H1 (cell line): Measurements from ENCODE around the gene CASP5. TPM values are rescaled to one million over a fixed set of nuclear protein-coding genes. Genes with fewer than 3 reads are reported as not detected.
A peak's percentile ranks its signal among the peaks of the same experiment; 100 is the strongest.

ENCODE experiments used
- CTCF ChIA-PET: fragments of 300-600 bp; sonication (Branson Sonifier 250); formaldehyde crosslinking; loops from one replicate; lab custom pipeline; 2021; ENCODE audit not compliant: partially characterized antibody; lab: Charles Lee
- POLR2A ChIA-PET: fragments of 300-600 bp; sonication (Branson Sonifier 250); formaldehyde crosslinking; loops from one replicate; lab custom pipeline; 2021; ENCODE audit warnings: inconsistent platforms; ENCODE audit not compliant: partially characterized antibody; lab: Charles Lee
- DNase-seq, 2 experiments: peaks; one replicate each; pipeline versions ENCODE4 v3.0.0 to v3.0.0-alpha.2; 2010 to 2022; ENCODE audit warnings: low spot score in 2 of 2, low read depth in 1 of 2, mixed read lengths in 1 of 2
- FAIRE-seq: peaks from 2 replicates; lab custom pipeline; 2011; peaks lifted over from hg19 to GRCh38; lab: Jason Lieb, UNC
- H2AFZ ChIP-seq: 2 replicates; pipeline ENCODE4 v1.8.1; 2012; ENCODE audit warnings: low read length, inconsistent platforms
- H2AK5ac ChIP-seq: 2 replicates; pipeline ENCODE4 v1.6.1; 2013; ENCODE audit warnings: low read depth, low read length
- H2BK120ac ChIP-seq: replicated peaks from 2 replicates; pipeline ENCODE3; 2013; ENCODE audit warnings: low read depth, low read length, inconsistent platforms
- H2BK12ac ChIP-seq: 2 replicates; pipeline ENCODE4 v1.6.1; 2013; ENCODE audit warnings: low read depth, low read length
- H2BK15ac ChIP-seq: 2 replicates; pipeline ENCODE4 v1.6.1; 2013; ENCODE audit warnings: low read length
- H2BK20ac ChIP-seq: 2 replicates; pipeline ENCODE4 v1.6.1; 2013; ENCODE audit warnings: low read length
- H2BK5ac ChIP-seq: 2 replicates; pipeline ENCODE4 v1.6.1; 2013; ENCODE audit warnings: low read depth, low read length
- H3K14ac ChIP-seq: 2 replicates; pipeline ENCODE4 v1.6.1; 2013; ENCODE audit warnings: inconsistent platforms; ENCODE audit not compliant: insufficient read length
- H3K18ac ChIP-seq: 2 replicates; pipeline ENCODE4 v1.6.1; 2013; ENCODE audit warnings: low read length; ENCODE audit errors: extremely low read depth
- H3K23ac ChIP-seq: 2 replicates; pipeline ENCODE4 v1.6.1; 2013; ENCODE audit warnings: inconsistent platforms; ENCODE audit not compliant: insufficient read length
- H3K23me2 ChIP-seq: 2 replicates; pipeline ENCODE4 v1.6.1; 2013; ENCODE audit warnings: low read depth, low read length
- H3K27ac ChIP-seq: 2 replicates; pipeline ENCODE4 v1.6.1; 2011; ENCODE audit warnings: low read depth, low read length, inconsistent platforms
- H3K27me3 ChIP-seq, 4 experiments: replicated peaks in 1 of 4; 1 replicate in 1 of 4; 2 replicates in 3 of 4; pipeline versions ENCODE4 v1.6.1 to v1.8.1; 2011 to 2013; ENCODE audit warnings: low read length in 3 of 4, mild to moderate bottlenecking in 3 of 4, inconsistent platforms in 2 of 4, mixed read lengths in 2 of 4, moderate library complexity in 1 of 4; ENCODE audit not compliant: control insufficient read depth in 3 of 4, insufficient read depth in 3 of 4; ENCODE audit errors: extremely low read depth in 1 of 4
- H3K36me3 ChIP-seq, 4 experiments: 2 replicates each; pipeline versions ENCODE4 v1.6.1 to v1.8.1; 2011 to 2013; ENCODE audit warnings: mild to moderate bottlenecking in 4 of 4, low read length in 3 of 4, moderate library complexity in 2 of 4, control low read depth in 1 of 4, inconsistent platforms in 1 of 4; ENCODE audit not compliant: insufficient read depth in 4 of 4, control insufficient read depth in 2 of 4
- H3K4ac ChIP-seq: replicated peaks from 2 replicates; pipeline ENCODE3; 2013; ENCODE audit warnings: low read length, low read depth, mixed read lengths, inconsistent platforms; ENCODE audit not compliant: insufficient read length
- H3K4me1 ChIP-seq, 4 experiments: replicated peaks in 1 of 4; 1 replicate in 1 of 4; 2 replicates in 3 of 4; pipeline versions ENCODE4 v1.6.1 to v1.8.1; 2011 to 2013; ENCODE audit warnings: low read length in 3 of 4, inconsistent platforms in 2 of 4, mixed read lengths in 1 of 4; ENCODE audit not compliant: insufficient read depth in 4 of 4, control insufficient read depth in 3 of 4
- H3K4me2 ChIP-seq, 2 experiments: 2 replicates each; pipeline versions ENCODE4 v1.6.1 to v1.8.1; 2011 to 2013; ENCODE audit warnings: low read depth in 2 of 2, low read length in 2 of 2, control low read depth in 1 of 2, inconsistent platforms in 1 of 2, mild to moderate bottlenecking in 1 of 2; ENCODE audit not compliant: insufficient read depth in 1 of 2
- H3K4me3 ChIP-seq, 4 experiments: fragments of 200-600, 300-600 bp in 1 of 4; sonication (generic), shearing (Covaris generic), sonication (Bioruptor Twin) in 1 of 4; 2 replicates each; pipeline versions ENCODE4 v1.5.1 to v1.8.1; 2011 to 2016; ENCODE audit warnings: low read length in 4 of 4, low read depth in 3 of 4, control low read depth in 2 of 4, inconsistent platforms in 2 of 4, mild to moderate bottlenecking in 2 of 4, mixed read lengths in 1 of 4, moderate library complexity in 1 of 4; ENCODE audit not compliant: insufficient read depth in 2 of 4; ENCODE audit errors: extremely low read depth in 1 of 4
- H3K56ac ChIP-seq: replicated peaks from 2 replicates; pipeline ENCODE3; 2013; ENCODE audit warnings: low read depth, mild to moderate bottlenecking, mixed read lengths, low read length, inconsistent platforms; ENCODE audit not compliant: insufficient read length
- H3K79me1 ChIP-seq: 2 replicates; pipeline ENCODE4 v1.6.1; 2013; ENCODE audit warnings: low read depth, low read length, control low read depth
- H3K79me2 ChIP-seq, 2 experiments: 2 replicates each; pipeline versions ENCODE4 v1.6.1 to v1.8.1; 2012 to 2013; ENCODE audit warnings: low read length in 2 of 2, mild to moderate bottlenecking in 2 of 2, inconsistent platforms in 1 of 2; ENCODE audit not compliant: insufficient read depth in 2 of 2, control insufficient read depth in 1 of 2
- H3K9ac ChIP-seq, 4 experiments: replicated peaks in 1 of 4; 1 replicate in 1 of 4; 2 replicates in 3 of 4; pipeline versions ENCODE4 v1.6.1 to v1.8.1; 2011 to 2013; ENCODE audit warnings: low read depth in 3 of 4, low read length in 3 of 4, control low read depth in 2 of 4, mild to moderate bottlenecking in 2 of 4, moderate library complexity in 2 of 4, inconsistent platforms in 1 of 4; ENCODE audit errors: extremely low read depth in 1 of 4
- H3K9me3 ChIP-seq, 2 experiments: 2 replicates each; pipeline versions ENCODE4 v1.6.1 to v1.8.1; 2012 to 2013; ENCODE audit warnings: mild to moderate bottlenecking in 2 of 2, moderate library complexity in 2 of 2, control low read depth in 1 of 2, inconsistent platforms in 1 of 2, low read depth in 1 of 2, low read length in 1 of 2, mixed read lengths in 1 of 2; ENCODE audit not compliant: insufficient read depth in 2 of 2
- H4K20me1 ChIP-seq, 2 experiments: replicated peaks in 1 of 2; 2 replicates each; pipeline versions ENCODE3 to v1.8.1; 2011 to 2013; ENCODE audit warnings: inconsistent platforms in 2 of 2, low read length in 2 of 2, mild to moderate bottlenecking in 1 of 2; ENCODE audit not compliant: insufficient read depth in 2 of 2, control insufficient read depth in 1 of 2
- H4K5ac ChIP-seq: 2 replicates; pipeline ENCODE4 v1.6.1; 2013; ENCODE audit warnings: low read length, low read depth, mixed read lengths, inconsistent platforms; ENCODE audit not compliant: insufficient read length
- H4K8ac ChIP-seq: 2 replicates; pipeline ENCODE4 v1.8.0; 2013; ENCODE audit warnings: mild to moderate bottlenecking, moderate library complexity, low read length, inconsistent platforms; ENCODE audit not compliant: insufficient read depth; ENCODE audit errors: extremely low read depth
- H4K91ac ChIP-seq: replicated peaks from 2 replicates; pipeline ENCODE3; 2013; ENCODE audit warnings: low read length, mixed read lengths, inconsistent platforms; ENCODE audit not compliant: insufficient read length
- CEBPB ChIP-seq: IDR thresholded peaks from 2 replicates; pipeline ENCODE4 v1.6.1; 2012; ENCODE audit warnings: low read depth, low read length
- CTBP2 ChIP-seq: IDR thresholded peaks from 2 replicates; pipeline ENCODE4 v1.7.0; 2011; ENCODE audit warnings: borderline replicate concordance, mild to moderate bottlenecking, moderate library complexity, mixed read lengths, low read length; ENCODE audit not compliant: insufficient read depth, insufficient read length
- EZH2 ChIP-seq: fragments of 200-600 bp; sonication (generic); IDR thresholded peaks from 2 replicates; pipeline ENCODE4 v1.7.1; 2012; ENCODE audit warnings: low read depth, mild to moderate bottlenecking, moderate library complexity, low read length, inconsistent platforms; ENCODE audit not compliant: severe bottlenecking
- KDM4A ChIP-seq: IDR thresholded peaks from one replicate; pipeline ENCODE4 v1.7.1; 2012; ENCODE audit warnings: low read depth, mild to moderate bottlenecking, moderate library complexity, low read length, inconsistent platforms; ENCODE audit not compliant: severe bottlenecking
- RBBP5 ChIP-seq: IDR thresholded peaks from 2 replicates; pipeline ENCODE4 v1.7.1; 2012; ENCODE audit warnings: low read depth, mild to moderate bottlenecking, inconsistent platforms, low read length, moderate library complexity, borderline replicate concordance
- WGBS, 2 experiments: shearing (Covaris generic) in 1 of 2; methylation state at CpG; one replicate each; pipeline versions ENCODE4 v1.1.6 to v1.1.7; 2013 to 2015; ENCODE audit warnings: low lambda C conversion rate in 2 of 2, mixed read lengths in 2 of 2, inconsistent platforms in 1 of 2, low coverage in 1 of 2, missing lambda C conversion rate in 1 of 2; ENCODE audit not compliant: insufficient replicate concordance in 2 of 2, insufficient coverage in 1 of 2, insufficient read length in 1 of 2; ENCODE audit errors: extremely low coverage in 1 of 2, missing lambda C conversion rate in 1 of 2; 5-methylcytosine and 5-hydroxymethylcytosine counted together
- polyA plus RNA-seq, 7 experiments: library from polyadenylated mRNA; depleted of rRNA in 3 of 7; stranded (reverse) in 5 of 7; unstranded in 2 of 7; fragments of >200 nt in 5 of 7; fragments of 200-250 nt in 2 of 7; gene quantifications; 1 replicate in 5 of 7; 2 replicates in 1 of 7; 4 replicates in 1 of 7; pipeline versions ENCODE4 v1.2.1 to v1.2.3, GENCODE V29; 2011 to 2013; ENCODE audit warnings: missing spikeins in 2 of 7, mixed read lengths in 2 of 7
- total RNA-seq: library from RNA; stranded (reverse); fragmentation: NEBNext Ultra II Directional; extraction: Animal tissue kit (Norgen Biotek cat#: 25700); gene quantifications from 2 replicates; pipeline ENCODE4 v1.2.1, GENCODE V29; 2021

CASP5 gene
- total and polyA plus RNA-seq, 2 of the 8 experiments (the other 6 are each of a cell fraction or from before 2014, with no cell fraction given) = not detected

DNA sequence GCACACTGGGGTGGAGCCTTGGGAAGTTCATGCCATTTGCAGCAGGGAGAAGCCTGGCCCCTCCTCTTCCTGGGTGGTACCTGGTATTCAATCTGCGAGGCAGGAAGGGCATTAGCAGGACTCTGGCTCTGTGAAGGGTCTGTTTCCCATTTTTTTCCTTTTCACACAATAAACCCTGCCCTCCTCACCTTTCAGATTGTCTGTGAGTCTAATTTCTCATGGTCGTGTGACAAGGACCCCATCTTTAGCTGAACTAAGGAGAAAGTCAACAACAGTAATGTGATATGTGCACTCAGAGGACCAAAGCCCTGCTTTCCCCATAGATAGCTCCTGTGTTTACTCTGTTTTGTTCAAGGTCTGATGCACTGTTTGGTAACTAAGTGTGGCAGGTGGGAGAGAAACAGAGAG, 28.0 kb downstream of the CASP5 start:
- Histone ChIP-seq H3K4me3 (no peak overlapping the region), H3K27me3 (no peaks in the 10 kb centered on the region), H2BK20ac (no peak overlapping the region), H3K14ac (no peak overlapping the region), H4K5ac (no peak overlapping the region), H2BK5ac (no peak overlapping the region), H3K23ac (no peak overlapping the region), H3K56ac (no peak overlapping the region), H3K79me1 (no peaks in the 10 kb centered on the region), H3K4me2 (no peak overlapping the region), H3K27ac (no peak overlapping the region), H2BK120ac (no peak overlapping the region), H4K91ac (no peak overlapping the region), H3K23me2 (0 out of 2 replicates have a peak, but pooled peaks cover 2% of the 10 kb centered on the region), H3K9me3 (no peaks in the 10 kb centered on the region), H2BK12ac (no peak overlapping the region), H2AFZ (0 out of 2 replicates have a peak overlapping the region, but pooled peaks have one; percentile 53), H3K4me1 (no peaks in the 10 kb centered on the region), H3K36me3 (no peaks in the 10 kb centered on the region), H4K20me1 (no peaks in the 10 kb centered on the region), H2AK5ac (no peak overlapping the region), H3K9ac (no peak overlapping the region), H2BK15ac (no peak overlapping the region), H3K18ac (no peak overlapping the region), H4K8ac (no peak overlapping the region), H3K4ac (no peak overlapping the region), H3K79me2 (no peaks in the 10 kb centered on the region)
- POLR2A ChIA-PET = no interaction called here
- 96% methylated on average over 2 of the region's 2 CpGs; no CpG with 5 or more reads in 1 of the 2 experiments for WGBS, 2 experiments
- CTCF ChIA-PET = interaction anchor here (0.8 to 1.1 kb wide), 2 partner anchors 13 to 48 kb away, joined by 3 read pairs; no protein-coding TSS in a partner anchor
- FAIRE-seq = no peak
- no peak for TF ChIP-seq KDM4A
- no peak for TF ChIP-seq RBBP5
- TF ChIP-seq CEBPB = no peak
- no peak for TF ChIP-seq CTBP2
- TF ChIP-seq EZH2 = no peak
- no peak for DNase-seq
